Memory B cell (primary cell): Measurements from ENCODE around the gene RABEPK.
"Not testable (repeated sequence)": the region's sequence is repeated elsewhere in the genome, so short reads cannot be mapped to it uniquely, and the experiment has no call there.

Experiments
- ATAC-seq: fragments of 150-1000 bp; cut with Tn5 transposase; 2 replicates; pipeline ENCODE4 v1.10.0; 2021; ENCODE audit warnings: low read depth, mild to moderate bottlenecking, moderate library complexity
- DNase-seq, 2 donors: peaks; one replicate each; pipeline ENCODE4 v3.0.0; 2022; ENCODE audit warnings: low spot score in 2 of 2
- H3K27ac Mint-ChIP-seq: one replicate; pipeline ENCODE4 v1.8.0; 2022; ENCODE audit warnings: mild to moderate bottlenecking, moderate library complexity, mixed read lengths
- H3K27me3 Mint-ChIP-seq: one replicate; pipeline ENCODE4 v1.8.0; 2022; ENCODE audit warnings: mixed read lengths
- H3K36me3 Mint-ChIP-seq: one replicate; pipeline ENCODE4 v1.8.0; 2022; ENCODE audit warnings: mild to moderate bottlenecking, mixed read lengths
- H3K4me1 Mint-ChIP-seq: one replicate; pipeline ENCODE4 v1.8.0; 2022; ENCODE audit warnings: mixed read lengths
- H3K4me3 Mint-ChIP-seq: one replicate; pipeline ENCODE4 v1.8.0; 2022; ENCODE audit warnings: mild to moderate bottlenecking, moderate library complexity, mixed read lengths
- H3K9me3 Mint-ChIP-seq: one replicate; pipeline ENCODE4 v1.8.0; 2022; ENCODE audit warnings: mixed read lengths

RABEPK gene

GRCh38 chr9:125180876-125181275 is 19.5 kb upstream of the RABEPK start:
- Mint-ChIP-seq H3K27me3 (no peaks in the 10 kb centered on the region), H3K4me3 (no peak overlapping the region), H3K36me3 (peaks cover 19% of the 10 kb centered on the region), H3K27ac (peak overlapping the region; percentile 80), H3K9me3 (no peaks in the 10 kb centered on the region), H3K4me1 (peaks cover 30% of the 10 kb centered on the region)
- no peak for DNase-seq
- ATAC-seq, result no peak

GRCh38 chr9:125181756-125182155 is 18.6 kb upstream of the RABEPK start:
- not testable (repeated sequence) for H3K9me3 Mint-ChIP-seq, H3K4me3 Mint-ChIP-seq, DNase-seq, H3K27me3 Mint-ChIP-seq, ATAC-seq
- H3K4me1 Mint-ChIP-seq, result peaks cover 24% of the 10 kb centered on the region
- peak overlapping the region; percentile 80 for H3K27ac Mint-ChIP-seq
- H3K36me3 Mint-ChIP-seq, result peaks cover 17% of the 10 kb centered on the region

- Mint-ChIP-seq H3K4me3 (no peak overlapping the region), H3K27ac (no peak overlapping the region), H3K36me3 (peaks cover 17% of the 10 kb centered on the region), H3K27me3 (no peaks in the 10 kb centered on the region), H3K4me1 (peaks cover 31% of the 10 kb centered on the region), H3K9me3 (no peaks in the 10 kb centered on the region)
- ATAC-seq, result no peak
- DNase-seq, result no peak
These were observed 17.3 kb upstream of the RABEPK start for GRCh38 chr9:125183054-125183453.

- Mint-ChIP-seq H3K36me3 (peaks cover 17% of the 10 kb centered on the region), H3K4me1 (peaks cover 31% of the 10 kb centered on the region), H3K27me3 (no peaks in the 10 kb centered on the region), H3K4me3 (no peak overlapping the region), H3K9me3 (no peaks in the 10 kb centered on the region), H3K27ac (no peak overlapping the region)
- ATAC-seq, result no peak
- DNase-seq, result no peak
These were observed 16.8 kb upstream of the RABEPK start for GRCh38 chr9:125183561-125183960.

- H3K27ac Mint-ChIP-seq, result peak overlapping the region; percentile 80
- H3K4me1 Mint-ChIP-seq, result peaks cover 14% of the 10 kb centered on the region
- DNase-seq (peak in 1 of 2 donors; percentile 28), ATAC-seq (peak; percentile 7)
- H3K27me3 Mint-ChIP-seq, result no peaks in the 10 kb centered on the region
- peak overlapping the region; percentile 94 for H3K4me3 Mint-ChIP-seq
- no peaks in the 10 kb centered on the region for H3K9me3 Mint-ChIP-seq
- H3K36me3 Mint-ChIP-seq, result peaks cover 2% of the 10 kb centered on the region
These were observed 11.4 kb upstream of the RABEPK start for GRCh38 chr9:125189011-125189360.

- ATAC-seq, result peak; percentile 93
- Mint-ChIP-seq H3K27ac (peak within 1 kb of the TSS; percentile 80), H3K4me1 (peaks cover 14% of the 10 kb centered on the region), H3K27me3 (no peaks in the 10 kb centered on the region), H3K4me3 (peak within 1 kb of the TSS; percentile 94), H3K36me3 (no peaks in the 10 kb centered on the region), H3K9me3 (no peaks in the 10 kb centered on the region)
- DNase-seq, result peak; percentile 95 to 98
These were observed 10.7 kb upstream of the RABEPK start, which contains the start of gene PPP6C for GRCh38 chr9:125189361-125190289. PPP6C (minus strand) TSS chr9:125189803; CDS start chr9:125189718, 85 bp downstream.

- H3K27me3 Mint-ChIP-seq, result no peaks in the 10 kb centered on the region
- H3K36me3 Mint-ChIP-seq, result no peaks in the 10 kb centered on the region
- peaks cover 18% of the 10 kb centered on the region for H3K4me1 Mint-ChIP-seq
- ATAC-seq (no peak), DNase-seq (no peak)
- peak overlapping the region; percentile 94 for H3K4me3 Mint-ChIP-seq
- H3K27ac Mint-ChIP-seq, result peak overlapping the region; percentile 80
- no peaks in the 10 kb centered on the region for H3K9me3 Mint-ChIP-seq
These were observed 10.0 kb upstream of the RABEPK start for GRCh38 chr9:125190361-125190801.

GRCh38 chr9:125194466-125194865 is 5.9 kb upstream of the RABEPK start:
- not testable (repeated sequence) for H3K27me3 Mint-ChIP-seq, H3K9me3 Mint-ChIP-seq, H3K4me3 Mint-ChIP-seq, DNase-seq, ATAC-seq, H3K36me3 Mint-ChIP-seq
- peaks cover 13% of the 10 kb centered on the region for H3K4me1 Mint-ChIP-seq
- H3K27ac Mint-ChIP-seq, result peak overlapping the region; percentile 62

- H3K27ac Mint-ChIP-seq, H3K27me3 Mint-ChIP-seq, ATAC-seq, H3K36me3 Mint-ChIP-seq, H3K9me3 Mint-ChIP-seq, DNase-seq, H3K4me3 Mint-ChIP-seq: not testable (repeated sequence)
- H3K4me1 Mint-ChIP-seq, result peaks cover 13% of the 10 kb centered on the region
These were observed 4.8 kb upstream of the RABEPK start for GRCh38 chr9:125195591-125195990.

- peaks cover 16% of the 10 kb centered on the region for H3K36me3 Mint-ChIP-seq
- DNase-seq, result no peak
- peaks cover 7% of the 10 kb centered on the region for H3K4me1 Mint-ChIP-seq
- H3K9me3 Mint-ChIP-seq, result no peaks in the 10 kb centered on the region
- no peak overlapping the region for H3K27ac Mint-ChIP-seq
- no peak overlapping the region for H3K4me3 Mint-ChIP-seq
- no peaks in the 10 kb centered on the region for H3K27me3 Mint-ChIP-seq
- ATAC-seq, result no peak
These were observed 2.7 kb downstream of the RABEPK start for GRCh38 chr9:125202846-125203618.

GRCh38 chr9:125204477-125204876 is 4.1 kb downstream of the RABEPK start:
- Mint-ChIP-seq H3K9me3 (no peaks in the 10 kb centered on the region), H3K36me3 (peaks cover 21% of the 10 kb centered on the region), H3K4me3 (no peak overlapping the region), H3K4me1 (peaks cover 7% of the 10 kb centered on the region), H3K27ac (no peak overlapping the region), H3K27me3 (no peaks in the 10 kb centered on the region)
- no peak for DNase-seq
- ATAC-seq, result no peak

GRCh38 chr9:125214186-125214585 is 13.8 kb downstream of the RABEPK start:
- Mint-ChIP-seq H3K4me1 (no peaks in the 10 kb centered on the region), H3K27ac (no peak overlapping the region), H3K4me3 (no peak overlapping the region), H3K27me3 (no peaks in the 10 kb centered on the region), H3K9me3 (no peaks in the 10 kb centered on the region), H3K36me3 (peaks cover 20% of the 10 kb centered on the region)
- DNase-seq (no peak), ATAC-seq (no peak)

GRCh38 chr9:125218621-125219020 is 18.3 kb downstream of the RABEPK start:
- Mint-ChIP-seq H3K4me3 (no peak overlapping the region), H3K27ac (no peak overlapping the region), H3K4me1 (no peaks in the 10 kb centered on the region), H3K9me3 (no peaks in the 10 kb centered on the region), H3K27me3 (no peaks in the 10 kb centered on the region), H3K36me3 (peaks cover 12% of the 10 kb centered on the region)
- no peak for ATAC-seq
- DNase-seq, result no peak

GRCh38 chr9:125224858-125225257 is 24.5 kb downstream of the RABEPK start:
- not testable (repeated sequence) for H3K36me3 Mint-ChIP-seq, ATAC-seq, H3K9me3 Mint-ChIP-seq, H3K27ac Mint-ChIP-seq, H3K4me1 Mint-ChIP-seq, H3K4me3 Mint-ChIP-seq, H3K27me3 Mint-ChIP-seq, DNase-seq
